Keratinocyte (primary cell): Measurements from ENCODE around the gene TSPAN18.

Experiments
- EZH2 ChIP-seq: IDR thresholded peaks from one replicate; pipeline ENCODE4 v1.6.1; 2012; ENCODE audit warnings: inconsistent platforms, mild to moderate bottlenecking, low read length, moderate library complexity
- TF ChIP-seq, protein P1 (sequence below), 3 experiments: IDR thresholded peaks in 1 of 3; conservative IDR thresholded peaks in 1 of 3; optimal IDR thresholded peaks in 1 of 3; 2 replicates in 2 of 3; 3 replicates in 1 of 3; pipeline versions ENCODE3 to v1.5.1; 2011; ENCODE audit warnings: low read length in 3 of 3, mild to moderate bottlenecking in 3 of 3, moderate library complexity in 2 of 3, control low read depth in 1 of 3, inconsistent platforms in 1 of 3; ENCODE audit not compliant: insufficient read depth in 2 of 3; ENCODE audit errors: extremely low read depth in 1 of 3

DNA sequence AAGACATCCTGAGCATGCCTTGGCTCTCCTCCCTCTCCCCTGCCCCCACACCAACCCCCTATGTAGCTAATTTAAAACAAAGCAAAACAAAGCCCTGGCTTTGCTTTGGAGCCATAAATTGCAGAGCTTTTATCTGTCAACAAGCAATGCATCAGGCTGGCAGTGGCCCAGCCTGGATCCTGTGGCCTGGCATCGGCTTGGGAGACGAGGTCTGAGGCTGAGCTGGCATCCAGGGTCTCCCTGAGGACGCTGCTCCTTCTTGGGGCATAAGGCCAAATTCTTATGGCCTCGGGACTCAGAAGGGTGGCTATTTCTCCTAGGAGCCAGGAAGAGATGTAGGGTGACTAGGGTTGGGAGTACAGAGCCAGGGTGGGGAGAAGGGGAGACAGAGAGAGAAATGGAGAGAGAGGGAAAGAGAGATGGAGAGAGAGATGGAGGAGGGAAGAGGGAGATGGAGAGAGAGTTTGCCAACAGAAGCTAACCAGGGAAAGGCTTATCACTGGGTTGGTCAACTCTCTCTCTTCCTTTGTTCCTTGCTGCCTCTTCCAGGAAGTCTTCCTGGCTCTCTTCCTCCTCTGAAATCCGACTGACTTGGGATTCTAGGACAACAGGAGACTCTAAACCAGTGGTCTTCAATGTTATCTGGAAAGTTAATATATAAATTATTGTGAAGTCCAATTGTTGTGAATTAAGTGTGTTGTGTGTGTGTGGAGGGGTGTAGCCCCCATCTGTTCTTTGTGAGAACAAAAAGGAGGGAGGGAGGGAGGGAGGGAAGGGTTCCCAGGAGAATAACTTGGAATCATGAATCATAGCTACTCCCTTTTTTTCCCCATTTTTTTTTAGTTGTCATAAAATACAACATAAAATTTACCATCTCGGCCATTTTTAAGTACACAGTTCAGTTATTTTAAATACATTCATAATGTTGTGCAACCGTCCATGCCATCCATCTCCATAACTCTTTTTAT is 29.1 kb downstream of the TSPAN18 start:
- TF ChIP-seq, protein P1, sequence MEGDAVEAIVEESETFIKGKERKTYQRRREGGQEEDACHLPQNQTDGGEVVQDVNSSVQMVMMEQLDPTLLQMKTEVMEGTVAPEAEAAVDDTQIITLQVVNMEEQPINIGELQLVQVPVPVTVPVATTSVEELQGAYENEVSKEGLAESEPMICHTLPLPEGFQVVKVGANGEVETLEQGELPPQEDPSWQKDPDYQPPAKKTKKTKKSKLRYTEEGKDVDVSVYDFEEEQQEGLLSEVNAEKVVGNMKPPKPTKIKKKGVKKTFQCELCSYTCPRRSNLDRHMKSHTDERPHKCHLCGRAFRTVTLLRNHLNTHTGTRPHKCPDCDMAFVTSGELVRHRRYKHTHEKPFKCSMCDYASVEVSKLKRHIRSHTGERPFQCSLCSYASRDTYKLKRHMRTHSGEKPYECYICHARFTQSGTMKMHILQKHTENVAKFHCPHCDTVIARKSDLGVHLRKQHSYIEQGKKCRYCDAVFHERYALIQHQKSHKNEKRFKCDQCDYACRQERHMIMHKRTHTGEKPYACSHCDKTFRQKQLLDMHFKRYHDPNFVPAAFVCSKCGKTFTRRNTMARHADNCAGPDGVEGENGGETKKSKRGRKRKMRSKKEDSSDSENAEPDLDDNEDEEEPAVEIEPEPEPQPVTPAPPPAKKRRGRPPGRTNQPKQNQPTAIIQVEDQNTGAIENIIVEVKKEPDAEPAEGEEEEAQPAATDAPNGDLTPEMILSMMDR (optimal IDR thresholded peaks at IDR 0.05 in 1 of 3, IDR thresholded peaks at IDR 0.05 in 1 of 3, conservative IDR thresholded peaks at IDR 0.05 in 1 of 3; ENCODE audit: extremely low read depth in 1 of 3, insufficient read depth in 2 of 3, low read length in 3 of 3): no peak
- no peak for TF ChIP-seq EZH2
